Body of pancreas (tissue), 4 donors: ENCODE results near the gene CDKN1B.

Source experiments
- POLR2A ChIP-seq, 3 donors: fragments of 450-650 bp; IDR thresholded peaks; one replicate each; pipeline ENCODE4 v1.6.1; 2016; ENCODE audit warnings: antibody characterized with exemption in 3 of 3, mild to moderate bottlenecking in 2 of 3
- TF ChIP-seq, protein P1 (sequence below), 7 experiments: fragments of 450-650 bp in 4 of 7; fragments of 200-600 bp in 3 of 7; sonication (generic) in 3 of 7; IDR thresholded peaks; one replicate each; pipeline ENCODE4 v1.5.1; 2016 to 2019; ENCODE audit warnings: antibody characterized with exemption in 7 of 7

DNA sequence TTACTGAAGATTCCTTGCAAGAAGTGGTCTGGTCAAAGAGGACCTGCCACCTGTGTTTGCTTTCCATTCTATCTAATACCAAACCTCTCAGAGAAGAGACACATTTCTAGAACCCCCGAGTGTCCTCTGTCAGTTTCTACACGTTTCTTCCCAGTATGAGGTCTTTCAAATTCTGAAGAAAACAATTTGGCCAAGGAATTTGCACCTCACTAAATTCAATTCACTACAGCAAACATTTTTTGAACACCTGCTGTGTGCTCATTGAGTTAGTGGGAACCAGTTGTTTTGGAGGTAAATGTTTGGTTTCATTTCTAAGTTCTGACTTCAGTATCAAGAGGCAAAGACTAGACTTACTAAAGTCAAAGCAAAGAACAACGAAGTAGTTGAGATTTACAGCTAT lies 40.6 kb upstream of the CDKN1B start:
- TF ChIP-seq, protein P1, sequence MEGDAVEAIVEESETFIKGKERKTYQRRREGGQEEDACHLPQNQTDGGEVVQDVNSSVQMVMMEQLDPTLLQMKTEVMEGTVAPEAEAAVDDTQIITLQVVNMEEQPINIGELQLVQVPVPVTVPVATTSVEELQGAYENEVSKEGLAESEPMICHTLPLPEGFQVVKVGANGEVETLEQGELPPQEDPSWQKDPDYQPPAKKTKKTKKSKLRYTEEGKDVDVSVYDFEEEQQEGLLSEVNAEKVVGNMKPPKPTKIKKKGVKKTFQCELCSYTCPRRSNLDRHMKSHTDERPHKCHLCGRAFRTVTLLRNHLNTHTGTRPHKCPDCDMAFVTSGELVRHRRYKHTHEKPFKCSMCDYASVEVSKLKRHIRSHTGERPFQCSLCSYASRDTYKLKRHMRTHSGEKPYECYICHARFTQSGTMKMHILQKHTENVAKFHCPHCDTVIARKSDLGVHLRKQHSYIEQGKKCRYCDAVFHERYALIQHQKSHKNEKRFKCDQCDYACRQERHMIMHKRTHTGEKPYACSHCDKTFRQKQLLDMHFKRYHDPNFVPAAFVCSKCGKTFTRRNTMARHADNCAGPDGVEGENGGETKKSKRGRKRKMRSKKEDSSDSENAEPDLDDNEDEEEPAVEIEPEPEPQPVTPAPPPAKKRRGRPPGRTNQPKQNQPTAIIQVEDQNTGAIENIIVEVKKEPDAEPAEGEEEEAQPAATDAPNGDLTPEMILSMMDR (IDR thresholded peaks at IDR 0.05): no peak
- TF ChIP-seq POLR2A (IDR thresholded peaks at IDR 0.05): no peak
